Right hindlimb (tissue), 1 donor: ENCODE results near the gene WARS2.

Source experiments
- DNase-seq: peaks from one replicate; pipeline ENCODE4 v3.0.0-alpha.2; 2018

Gene WARS2

GRCh38 chr1:119080586-119080985 is 59.9 kb downstream of the WARS2 start:
- peak; percentile 56 for DNase-seq

GRCh38 chr1:119079881-119080280 is 60.6 kb downstream of the WARS2 start:
- no peak for DNase-seq

- no peak for DNase-seq
These were observed 64.8 kb downstream of the WARS2 start for GRCh38 chr1:119075614-119076013.

- no peak for DNase-seq
These were observed 69.1 kb downstream of the WARS2 start for GRCh38 chr1:119071321-119071720.

- DNase-seq, result no peak
These were observed 70.8 kb downstream of the WARS2 start for GRCh38 chr1:119069682-119070081.

GRCh38 chr1:119068427-119068826 is 72.0 kb downstream of the WARS2 start:
- no peak for DNase-seq

- no peak for DNase-seq
These were observed 78.8 kb downstream of the WARS2 start for GRCh38 chr1:119061700-119062099.

- DNase-seq, result no peak
These were observed 84.9 kb downstream of the WARS2 start for GRCh38 chr1:119055568-119055967.

- no peak for DNase-seq
These were observed 86.5 kb downstream of the WARS2 start for GRCh38 chr1:119053917-119054316.

GRCh38 chr1:119052267-119052666 is 88.2 kb downstream of the WARS2 start:
- no peak for DNase-seq

- DNase-seq, result no peak
These were observed 91.6 kb downstream of the WARS2 start for GRCh38 chr1:119048624-119049404.

GRCh38 chr1:119046785-119047438 is 93.5 kb downstream of the WARS2 start:
- peak; percentile 21 for DNase-seq

- peak; percentile 23 for DNase-seq
These were observed 94.0 kb downstream of the WARS2 start for GRCh38 chr1:119046429-119046784.

GRCh38 chr1:119045096-119045746 is 95.2 kb downstream of the WARS2 start:
- DNase-seq, result no peak

- DNase-seq, result peak; percentile 49
These were observed 99.5 kb downstream of the WARS2 start for GRCh38 chr1:119040906-119041305.

GRCh38 chr1:119040489-119040888 is 100.0 kb downstream of the WARS2 start:
- DNase-seq, result no peak

- no peak for DNase-seq
These were observed 102.1 kb downstream of the WARS2 start for GRCh38 chr1:119038363-119038762.

GRCh38 chr1:119034359-119034758 is 106.1 kb downstream of the WARS2 start:
- no peak for DNase-seq

GRCh38 chr1:119032986-119033385 is 107.5 kb downstream of the WARS2 start:
- DNase-seq, result no peak

GRCh38 chr1:119027759-119028158 is 112.7 kb downstream of the WARS2 start:
- no peak for DNase-seq

- DNase-seq, result no peak
These were observed 113.5 kb downstream of the WARS2 start for GRCh38 chr1:119026956-119027355.

GRCh38 chr1:119015547-119015946 is 124.9 kb downstream of the WARS2 start:
- DNase-seq, result no peak

GRCh38 chr1:119012383-119012782 is 128.1 kb downstream of the WARS2 start:
- DNase-seq, result no peak

- no peak for DNase-seq
These were observed 128.7 kb downstream of the WARS2 start for GRCh38 chr1:119011706-119012105.
